Measurements from ENCODE around the gene SRSF9. TPM values are rescaled to one million over a fixed set of nuclear protein-coding genes. Genes with fewer than 3 reads are reported as not detected.
"Not testable (repeated sequence)": the region's sequence is repeated elsewhere in the genome, so short reads cannot be mapped to it uniquely, and the experiment has no call there.

SRSF9 gene
- polyA plus RNA-seq, 1 of the 3 experiments (the other 2 are of a cell fraction): 210 TPM

DNA sequence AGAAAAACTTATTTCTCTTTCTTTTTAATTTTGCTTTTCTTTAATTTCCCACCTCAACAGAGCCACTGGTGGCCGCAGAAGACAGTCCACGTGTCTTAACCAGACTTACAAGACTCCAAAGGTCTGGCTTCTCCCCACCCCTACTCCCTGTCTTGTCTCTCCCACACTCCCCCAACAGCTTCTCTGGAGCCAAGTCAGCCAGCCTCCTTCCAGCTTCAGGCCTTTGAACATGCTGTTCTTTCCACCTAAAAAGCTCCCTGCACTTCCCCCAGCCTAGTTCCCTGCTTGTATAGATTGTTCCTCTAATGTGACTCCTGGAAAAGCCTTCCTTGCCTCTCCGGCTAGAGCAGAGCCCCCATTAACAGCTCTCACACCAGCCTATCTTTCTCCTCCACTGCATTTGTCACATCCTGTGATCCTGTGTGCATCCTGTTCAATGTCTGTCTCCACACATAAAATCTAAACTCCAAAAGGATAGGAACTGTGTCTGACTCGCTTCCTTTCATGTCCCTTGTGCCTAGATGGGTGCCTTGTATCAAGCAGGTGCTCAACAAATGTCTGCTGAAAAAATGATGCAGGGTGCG lies 18.6 kb upstream of the SRSF9 start:
- TF ChIP-seq, protein P1, sequence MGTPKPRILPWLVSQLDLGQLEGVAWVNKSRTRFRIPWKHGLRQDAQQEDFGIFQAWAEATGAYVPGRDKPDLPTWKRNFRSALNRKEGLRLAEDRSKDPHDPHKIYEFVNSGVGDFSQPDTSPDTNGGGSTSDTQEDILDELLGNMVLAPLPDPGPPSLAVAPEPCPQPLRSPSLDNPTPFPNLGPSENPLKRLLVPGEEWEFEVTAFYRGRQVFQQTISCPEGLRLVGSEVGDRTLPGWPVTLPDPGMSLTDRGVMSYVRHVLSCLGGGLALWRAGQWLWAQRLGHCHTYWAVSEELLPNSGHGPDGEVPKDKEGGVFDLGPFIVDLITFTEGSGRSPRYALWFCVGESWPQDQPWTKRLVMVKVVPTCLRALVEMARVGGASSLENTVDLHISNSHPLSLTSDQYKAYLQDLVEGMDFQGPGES (IDR thresholded peaks at IDR 0.05; ENCODE audit: low read depth, low read length): no peak
- TF ChIP-seq FOXM1 (IDR thresholded peaks at IDR 0.05; ENCODE audit: low read depth) (no peak), TCF12 (IDR thresholded peaks at IDR 0.05) (no peak), RCOR1 (IDR thresholded peaks at IDR 0.05; ENCODE audit: low read length) (no peak), RAD21 (IDR thresholded peaks at IDR 0.05; ENCODE audit: low read length) (no peak)
- TF ChIP-seq, protein P2, sequence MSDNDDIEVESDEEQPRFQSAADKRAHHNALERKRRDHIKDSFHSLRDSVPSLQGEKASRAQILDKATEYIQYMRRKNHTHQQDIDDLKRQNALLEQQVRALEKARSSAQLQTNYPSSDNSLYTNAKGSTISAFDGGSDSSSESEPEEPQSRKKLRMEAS (IDR thresholded peaks at IDR 0.05; ENCODE audit: low read depth): no peak
- TF ChIP-seq, protein P3, sequence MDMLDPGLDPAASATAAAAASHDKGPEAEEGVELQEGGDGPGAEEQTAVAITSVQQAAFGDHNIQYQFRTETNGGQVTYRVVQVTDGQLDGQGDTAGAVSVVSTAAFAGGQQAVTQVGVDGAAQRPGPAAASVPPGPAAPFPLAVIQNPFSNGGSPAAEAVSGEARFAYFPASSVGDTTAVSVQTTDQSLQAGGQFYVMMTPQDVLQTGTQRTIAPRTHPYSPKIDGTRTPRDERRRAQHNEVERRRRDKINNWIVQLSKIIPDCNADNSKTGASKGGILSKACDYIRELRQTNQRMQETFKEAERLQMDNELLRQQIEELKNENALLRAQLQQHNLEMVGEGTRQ (IDR thresholded peaks at IDR 0.05; ENCODE audit: borderline replicate concordance, low read depth, low read length): no peak
- TF ChIP-seq, protein P4, sequence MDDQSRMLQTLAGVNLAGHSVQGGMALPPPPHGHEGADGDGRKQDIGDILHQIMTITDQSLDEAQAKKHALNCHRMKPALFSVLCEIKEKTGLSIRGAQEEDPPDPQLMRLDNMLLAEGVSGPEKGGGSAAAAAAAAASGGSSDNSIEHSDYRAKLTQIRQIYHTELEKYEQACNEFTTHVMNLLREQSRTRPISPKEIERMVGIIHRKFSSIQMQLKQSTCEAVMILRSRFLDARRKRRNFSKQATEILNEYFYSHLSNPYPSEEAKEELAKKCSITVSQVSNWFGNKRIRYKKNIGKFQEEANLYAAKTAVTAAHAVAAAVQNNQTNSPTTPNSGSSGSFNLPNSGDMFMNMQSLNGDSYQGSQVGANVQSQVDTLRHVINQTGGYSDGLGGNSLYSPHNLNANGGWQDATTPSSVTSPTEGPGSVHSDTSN (IDR thresholded peaks at IDR 0.05): no peak
- TF ChIP-seq, protein P5, sequence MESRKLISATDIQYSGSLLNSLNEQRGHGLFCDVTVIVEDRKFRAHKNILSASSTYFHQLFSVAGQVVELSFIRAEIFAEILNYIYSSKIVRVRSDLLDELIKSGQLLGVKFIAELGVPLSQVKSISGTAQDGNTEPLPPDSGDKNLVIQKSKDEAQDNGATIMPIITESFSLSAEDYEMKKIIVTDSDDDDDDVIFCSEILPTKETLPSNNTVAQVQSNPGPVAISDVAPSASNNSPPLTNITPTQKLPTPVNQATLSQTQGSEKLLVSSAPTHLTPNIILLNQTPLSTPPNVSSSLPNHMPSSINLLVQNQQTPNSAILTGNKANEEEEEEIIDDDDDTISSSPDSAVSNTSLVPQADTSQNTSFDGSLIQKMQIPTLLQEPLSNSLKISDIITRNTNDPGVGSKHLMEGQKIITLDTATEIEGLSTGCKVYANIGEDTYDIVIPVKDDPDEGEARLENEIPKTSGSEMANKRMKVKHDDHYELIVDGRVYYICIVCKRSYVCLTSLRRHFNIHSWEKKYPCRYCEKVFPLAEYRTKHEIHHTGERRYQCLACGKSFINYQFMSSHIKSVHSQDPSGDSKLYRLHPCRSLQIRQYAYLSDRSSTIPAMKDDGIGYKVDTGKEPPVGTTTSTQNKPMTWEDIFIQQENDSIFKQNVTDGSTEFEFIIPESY (IDR thresholded peaks at IDR 0.05; ENCODE audit: borderline replicate concordance, low read depth): no peak
- POLR2A ChIA-PET: interaction anchor here (1.3 kb wide), 1 partner anchor 9 kb away, joined by 6 read pairs; no protein-coding TSS in a partner anchor
- H3F3A ChIP-seq (replicated peaks; ENCODE audit: insufficient read depth): no peaks in the 10 kb centered on the region
- H3K27ac ChIP-seq (ENCODE audit: low read depth in 2 of 2, low read length in 1 of 2): no peak overlapping the region
- H3K9me3 ChIP-seq: no peaks in the 10 kb centered on the region
- no peak overlapping the region for H3K4me2 ChIP-seq
- H3K9me2 ChIP-seq: no peaks in the 10 kb centered on the region
- H3K4me3 ChIP-seq (ENCODE audit: low read depth in 2 of 2, low read length in 1 of 2): no peak overlapping the region
- WGBS (ENCODE audit: low lambda C conversion rate): 75% methylated on average over 5 of the region's 5 CpGs
- DNase-seq: no peak
- H4K20me1 ChIP-seq (ENCODE audit: insufficient read depth): no peaks in the 10 kb centered on the region
- 0 out of 2 replicates have a peak, but pooled peaks cover 4% of the 10 kb centered on the region for H3K79me2 ChIP-seq (ENCODE audit: insufficient read depth)
- no peak overlapping the region for H2AFZ ChIP-seq (ENCODE audit: low read depth)
- CTCF ChIA-PET: interaction anchor here (1.2 to 3.6 kb wide), 3 partner anchors 13 to 121 kb away, joined by 3 to 18 read pairs (median 5); partner anchors contain the start of gene SRSF9
- H3K4me1 ChIP-seq (ENCODE audit: control insufficient read depth in 1 of 2, insufficient read depth in 2 of 2, low read depth in 1 of 2, low read length in 1 of 2): peaks cover 0 to 6% of the 10 kb centered on the region in 2 experiments; a peak in 1 of 4 replicates
- H3K36me3 ChIP-seq (replicated peaks in 1 of 2; ENCODE audit: control insufficient read depth in 1 of 2, insufficient read depth in 2 of 2, low read length in 1 of 2): peaks cover 0 to 11% of the 10 kb centered on the region in 2 experiments
- H3K9ac ChIP-seq: no peak overlapping the region
- no peaks in the 10 kb centered on the region for H3K27me3 ChIP-seq (ENCODE audit: insufficient read depth)

DNA sequence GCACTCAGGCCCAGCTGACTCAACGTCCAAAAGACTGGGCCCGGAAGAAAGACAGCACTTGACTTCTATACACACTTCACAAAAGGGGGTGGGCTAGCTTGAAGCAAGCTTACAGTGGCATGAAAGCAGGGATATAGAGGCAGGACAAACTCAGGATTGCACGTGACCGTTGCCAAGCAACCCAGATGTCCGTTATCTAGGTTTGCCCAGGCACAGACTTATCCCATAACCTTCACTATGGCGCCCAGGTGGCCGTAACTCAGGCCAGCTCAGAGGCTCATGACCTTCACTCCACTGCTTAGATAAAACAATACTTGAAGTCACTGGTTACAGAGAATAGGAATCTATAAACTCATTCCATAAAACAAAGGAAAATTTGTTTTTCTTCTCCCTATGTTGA lies 18.0 kb upstream of the SRSF9 start:
- not testable (repeated sequence) for H3K79me2 ChIP-seq (ENCODE audit: insufficient read depth); H4K20me1 ChIP-seq (ENCODE audit: insufficient read depth); DNase-seq; H3K4me1 ChIP-seq (ENCODE audit: control insufficient read depth in 1 of 2, insufficient read depth in 2 of 2, low read depth in 1 of 2, low read length in 1 of 2); H3K9me2 ChIP-seq; H3K27ac ChIP-seq (ENCODE audit: low read depth in 2 of 2, low read length in 1 of 2); H3K9ac ChIP-seq; H3F3A ChIP-seq (replicated peaks; ENCODE audit: insufficient read depth); H3K27me3 ChIP-seq (ENCODE audit: insufficient read depth); H3K4me2 ChIP-seq; H3K9me3 ChIP-seq; H3K4me3 ChIP-seq (ENCODE audit: low read depth in 2 of 2, low read length in 1 of 2); H2AFZ ChIP-seq (ENCODE audit: low read depth)
- WGBS (ENCODE audit: low lambda C conversion rate): 98% methylated on average over 7 of the region's 7 CpGs
- H3K36me3 ChIP-seq (replicated peaks in 1 of 2; ENCODE audit: control insufficient read depth in 1 of 2, insufficient read depth in 2 of 2, low read length in 1 of 2): peaks cover 0 to 11% of the 10 kb centered on the region in 2 experiments
- POLR2A ChIA-PET: interaction anchor here (1.3 kb wide), 1 partner anchor 9 kb away, joined by 6 read pairs; no protein-coding TSS in a partner anchor
- CTCF ChIA-PET: interaction anchor here (1.2 to 1.9 kb wide), 2 partner anchors 13 to 121 kb away, joined by 3 to 5 read pairs; no protein-coding TSS in a partner anchor
